GM23338 (cell line): Measurements from ENCODE around the gene PPP1R12A. TPM values are rescaled to one million over a fixed set of nuclear protein-coding genes. Genes with fewer than 3 reads are reported as not detected.

Source experiments
- ATAC-seq: fragments of 200-7000 bp; cut with Tn5 transposase; 3 replicates; pipeline ENCODE4 v1.9.1; 2020
- DNase-seq: peaks from one replicate; pipeline ENCODE4 v3.0.0-alpha.2; 2015; ENCODE audit warnings: low spot score
- H2AFZ ChIP-seq: fragments of 200-600 bp; sonication (generic); 2 replicates; pipeline ENCODE4 v1.8.0; 2016; ENCODE audit warnings: antibody characterized with exemption, mild to moderate bottlenecking, moderate library complexity
- H3F3A ChIP-seq: fragments of 200-600 bp; sonication (generic); replicated peaks from 2 replicates; pipeline ENCODE4 v1.8.0; 2017; ENCODE audit warnings: antibody characterized with exemption, mixed run types, low read depth
- H3K27ac ChIP-seq: fragments of 200-600 bp; sonication (generic); 2 replicates; pipeline ENCODE4 v1.6.1; 2016; ENCODE audit warnings: low read depth
- H3K27me3 ChIP-seq: fragments of 200-600 bp; sonication (generic); 2 replicates; pipeline ENCODE4 v1.8.0; 2016; ENCODE audit warnings: mild to moderate bottlenecking, mixed run types, moderate library complexity; ENCODE audit not compliant: insufficient read depth
- H3K36me3 ChIP-seq: fragments of 200-600 bp; sonication (generic); 2 replicates; pipeline ENCODE4 v1.8.0; 2016; ENCODE audit warnings: mild to moderate bottlenecking; ENCODE audit not compliant: insufficient read depth
- H3K4me1 ChIP-seq: fragments of 200-600 bp; sonication (generic); 2 replicates; pipeline ENCODE4 v1.8.0; 2016; ENCODE audit warnings: mild to moderate bottlenecking, moderate library complexity; ENCODE audit not compliant: insufficient read depth
- H3K4me2 ChIP-seq: fragments of 200-600 bp; sonication (generic); 2 replicates; pipeline ENCODE4 v1.7.1; 2017; ENCODE audit warnings: mixed run types
- H3K4me3 ChIP-seq: fragments of 200-600 bp; sonication (generic); 2 replicates; pipeline ENCODE4 v1.6.1; 2016; ENCODE audit warnings: mixed run types
- H3K79me2 ChIP-seq: fragments of 200-600 bp; sonication (generic); replicated peaks from 2 replicates; pipeline ENCODE4 v1.8.0; 2017; ENCODE audit warnings: mild to moderate bottlenecking; ENCODE audit not compliant: insufficient read depth
- H3K9me2 ChIP-seq: fragments of 200-600 bp; sonication (generic); 2 replicates; pipeline ENCODE4 v1.8.0; 2017; ENCODE audit not compliant: insufficient read depth
- H4K20me1 ChIP-seq: fragments of 200-600 bp; sonication (generic); replicated peaks from 2 replicates; pipeline ENCODE4 v1.8.0; 2017; ENCODE audit warnings: mild to moderate bottlenecking; ENCODE audit not compliant: insufficient read depth
- H3K27ac Mint-ChIP-seq: 2 replicates; pipeline ENCODE4 v1.8.0; 2020; ENCODE audit warnings: inconsistent platforms, mild to moderate bottlenecking, moderate library complexity, mixed read lengths
- H3K27me3 Mint-ChIP-seq: 3 replicates; pipeline ENCODE4 v1.8.0; 2022; ENCODE audit warnings: low read depth, mild to moderate bottlenecking, moderate library complexity, mixed read lengths, inconsistent platforms; ENCODE audit not compliant: insufficient read depth, poor library complexity
- H3K36me3 Mint-ChIP-seq: 3 replicates; pipeline ENCODE4 v1.8.0; 2021; ENCODE audit warnings: low read depth, mild to moderate bottlenecking, inconsistent platforms, moderate library complexity, mixed read lengths
- H3K4me1 Mint-ChIP-seq: 3 replicates; pipeline ENCODE4 v1.8.0; 2020; ENCODE audit warnings: mild to moderate bottlenecking, inconsistent platforms, mixed read lengths
- H3K4me3 Mint-ChIP-seq: 3 replicates; pipeline ENCODE4 v1.8.0; 2021; ENCODE audit warnings: moderate library complexity, mild to moderate bottlenecking, inconsistent platforms, mixed read lengths
- H3K9me3 Mint-ChIP-seq: 3 replicates; pipeline ENCODE4 v1.8.0; 2020; ENCODE audit warnings: moderate library complexity, mild to moderate bottlenecking, inconsistent platforms, mixed read lengths
- CREB1 ChIP-seq: fragments of 250-450 bp; sonication (Bioruptor Pico); IDR thresholded peaks from 2 replicates; pipeline ENCODE4 v1.5.0; 2020; ENCODE audit warnings: low read depth, mild to moderate bottlenecking, moderate library complexity
- CTCF ChIP-seq, 2 experiments: fragments of 200-600 bp in 1 of 2; sonication (generic) in 1 of 2; conservative IDR thresholded peaks; 2 replicates each; pipeline versions ENCODE4 v1.5.1 to v1.6.1; 2016 to 2017; ENCODE audit warnings: antibody characterized with exemption in 2 of 2, low read depth in 2 of 2, mild to moderate bottlenecking in 2 of 2, moderate library complexity in 1 of 2
- ETS1 ChIP-seq: IDR thresholded peaks from 2 replicates; pipeline ENCODE4 v1.6.1; 2016; ENCODE audit warnings: antibody characterized with exemption
- EZH2phosphoT487 ChIP-seq: fragments of 200-600 bp; sonication (generic); IDR thresholded peaks from one replicate; pipeline ENCODE4 v1.8.1; 2018; ENCODE audit warnings: antibody characterized with exemption; ENCODE audit not compliant: unreplicated experiment
- POLR2AphosphoS5 ChIP-seq: IDR thresholded peaks from 2 replicates; pipeline ENCODE4 v1.6.1; 2016; ENCODE audit warnings: antibody characterized with exemption, low read depth
- ZNF331 ChIP-seq: fragments of 250-450 bp; sonication (Bioruptor Pico); IDR thresholded peaks from 2 replicates; pipeline ENCODE4 v1.5.0; 2020; ENCODE audit warnings: low read depth, mild to moderate bottlenecking, moderate library complexity
- ZNF462 ChIP-seq: fragments of 250-450 bp; sonication (Bioruptor Pico); IDR thresholded peaks from 2 replicates; pipeline ENCODE4 v1.5.0; 2020; ENCODE audit warnings: mild to moderate bottlenecking, moderate library complexity
- polyA plus RNA-seq: library from polyadenylated mRNA; unstranded; fragments of >200 nt; fragmentation: Nextera tagmentation; extraction: Ambion mirVana; gene quantifications from 2 replicates; pipeline ENCODE4 v1.2.1, GENCODE V29; 2016
- total RNA-seq: library from RNA; depleted of rRNA; stranded (reverse); fragments of >200 nt; shearing (Covaris generic); gene quantifications from 2 replicates; pipeline ENCODE4 v1.2.3, GENCODE V29; 2014

Gene PPP1R12A
- total and polyA plus RNA-seq, 2 experiments from 2014 or later = 91.6 to 146 TPM

GRCh38 chr12:79956896-79957295 is 22.0 kb upstream of the PPP1R12A start (continued):
- TF ChIP-seq CTCF (conservative IDR thresholded peaks at IDR 0.05; ENCODE audit: low read depth in 2 of 2) = no peak

- Histone ChIP-seq H3K27ac (no peak overlapping the region), H3F3A (no peaks in the 10 kb centered on the region), H3K36me3 (no peaks in the 10 kb centered on the region), H4K20me1 (no peaks in the 10 kb centered on the region), H2AFZ (no peak overlapping the region), H3K9me2 (no peaks in the 10 kb centered on the region), H3K4me1 (no peaks in the 10 kb centered on the region), H3K27me3 (no peaks in the 10 kb centered on the region), H3K4me3 (no peak overlapping the region), H3K4me2 (no peak overlapping the region), H3K79me2 (no peaks in the 10 kb centered on the region)
- H3K27me3 Mint-ChIP-seq = no peaks in the 10 kb centered on the region
- no peak for DNase-seq
- H3K36me3 Mint-ChIP-seq = no peaks in the 10 kb centered on the region; the same call in 2 of the 3 replicates
- H3K27ac Mint-ChIP-seq = no peak overlapping the region
- H3K4me3 Mint-ChIP-seq = no peak overlapping the region
- peaks cover 2% of the 10 kb centered on the region; the same call in 2 of the 3 replicates for H3K9me3 Mint-ChIP-seq
- TF ChIP-seq EZH2phosphoT487 = no peak
- TF ChIP-seq POLR2AphosphoS5 = no peak
- no peak for TF ChIP-seq CREB1 (CRISPR knock-in tag)
- TF ChIP-seq ZNF331 (CRISPR knock-in tag) = no peak
- no peak for TF ChIP-seq ZNF462
- TF ChIP-seq ETS1 = no peak
- H3K4me1 Mint-ChIP-seq = no peaks in the 10 kb centered on the region; the same call in 2 of the 3 replicates
- no peak for ATAC-seq
These were observed 20.7 kb upstream of the PPP1R12A start for GRCh38 chr12:79955561-79955960.
